ENCODE results near the gene C10orf53.

Gene C10orf53

DNA sequence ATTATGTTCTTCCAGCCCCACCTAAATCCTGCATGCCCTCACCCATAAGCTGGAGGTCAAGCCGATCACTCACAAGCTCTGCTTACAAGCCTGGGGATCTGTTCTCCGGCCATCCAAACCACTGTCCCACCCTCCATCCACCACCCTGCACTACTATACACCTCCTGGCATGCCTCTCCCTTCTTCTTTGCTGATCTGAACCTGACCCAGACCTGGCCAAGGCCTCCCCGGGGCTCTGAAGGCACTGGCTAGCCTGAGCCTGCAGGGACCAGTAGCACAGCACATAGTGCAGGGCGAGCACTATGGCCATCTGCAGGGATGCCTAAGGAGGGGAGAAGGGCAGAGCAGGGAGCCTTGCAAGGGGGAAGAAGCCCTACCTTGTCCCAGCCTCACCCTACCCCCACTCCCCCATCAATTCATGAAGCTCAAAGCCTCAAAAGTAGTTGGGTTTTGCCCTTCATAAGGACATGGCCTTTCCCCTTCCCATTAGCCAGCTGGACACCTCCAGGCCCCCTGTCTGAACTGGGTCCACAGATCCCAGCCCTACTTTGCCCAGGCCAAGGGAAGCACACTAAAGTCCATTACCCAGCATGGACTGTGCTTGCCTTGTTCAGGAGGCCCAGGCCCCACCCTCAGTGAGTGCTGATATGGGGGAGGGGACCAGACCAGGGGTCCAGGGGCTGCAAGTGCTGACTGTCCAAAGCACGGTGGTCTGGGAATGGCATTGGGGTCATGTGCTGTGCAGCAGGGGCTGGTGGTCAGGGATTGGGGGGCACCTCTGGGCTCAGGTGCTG, 36.0 kb upstream of the C10orf53 start:
- no peak for DNase-seq (ENCODE audit: extremely low read depth, low read depth)
- TF ChIP-seq, protein P1, sequence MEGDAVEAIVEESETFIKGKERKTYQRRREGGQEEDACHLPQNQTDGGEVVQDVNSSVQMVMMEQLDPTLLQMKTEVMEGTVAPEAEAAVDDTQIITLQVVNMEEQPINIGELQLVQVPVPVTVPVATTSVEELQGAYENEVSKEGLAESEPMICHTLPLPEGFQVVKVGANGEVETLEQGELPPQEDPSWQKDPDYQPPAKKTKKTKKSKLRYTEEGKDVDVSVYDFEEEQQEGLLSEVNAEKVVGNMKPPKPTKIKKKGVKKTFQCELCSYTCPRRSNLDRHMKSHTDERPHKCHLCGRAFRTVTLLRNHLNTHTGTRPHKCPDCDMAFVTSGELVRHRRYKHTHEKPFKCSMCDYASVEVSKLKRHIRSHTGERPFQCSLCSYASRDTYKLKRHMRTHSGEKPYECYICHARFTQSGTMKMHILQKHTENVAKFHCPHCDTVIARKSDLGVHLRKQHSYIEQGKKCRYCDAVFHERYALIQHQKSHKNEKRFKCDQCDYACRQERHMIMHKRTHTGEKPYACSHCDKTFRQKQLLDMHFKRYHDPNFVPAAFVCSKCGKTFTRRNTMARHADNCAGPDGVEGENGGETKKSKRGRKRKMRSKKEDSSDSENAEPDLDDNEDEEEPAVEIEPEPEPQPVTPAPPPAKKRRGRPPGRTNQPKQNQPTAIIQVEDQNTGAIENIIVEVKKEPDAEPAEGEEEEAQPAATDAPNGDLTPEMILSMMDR (IDR thresholded peaks at IDR 0.05; ENCODE audit: low read depth, low read length): no peak

DNA sequence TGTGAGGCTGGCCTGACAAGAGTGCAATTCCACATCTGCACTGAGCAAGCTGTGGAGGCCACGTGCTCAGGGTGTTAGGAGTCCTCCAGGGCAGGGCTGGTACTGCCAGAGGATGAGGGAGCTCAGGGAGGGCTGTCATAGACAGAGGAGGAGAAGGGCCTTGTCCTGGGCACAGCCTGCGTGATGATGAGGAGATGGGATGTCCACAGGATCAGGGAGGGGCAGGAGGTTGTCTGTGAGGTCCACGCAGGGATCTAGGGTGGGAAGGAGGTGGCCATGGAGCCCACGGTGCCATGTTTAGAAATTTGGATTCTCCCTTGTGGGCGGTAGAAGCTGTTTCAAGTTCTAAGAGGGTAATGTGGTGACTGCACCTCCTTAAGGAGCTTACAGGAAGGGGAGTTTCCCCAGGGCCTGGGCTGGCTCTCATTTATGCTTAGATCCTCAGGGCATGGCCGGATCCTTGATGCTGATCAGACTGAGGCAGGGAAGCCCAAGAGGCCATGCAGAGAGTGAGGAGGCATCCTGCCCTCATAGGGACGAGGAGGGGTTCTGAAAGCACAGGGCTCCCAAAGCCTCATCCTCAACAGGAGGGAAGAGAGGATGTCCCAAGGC, 35.3 kb upstream of the C10orf53 start:
- DNase-seq (ENCODE audit: extremely low read depth, low read depth): no peak
- TF ChIP-seq, protein P1 (IDR thresholded peaks at IDR 0.05; ENCODE audit: low read depth, low read length): no peak

DNA sequence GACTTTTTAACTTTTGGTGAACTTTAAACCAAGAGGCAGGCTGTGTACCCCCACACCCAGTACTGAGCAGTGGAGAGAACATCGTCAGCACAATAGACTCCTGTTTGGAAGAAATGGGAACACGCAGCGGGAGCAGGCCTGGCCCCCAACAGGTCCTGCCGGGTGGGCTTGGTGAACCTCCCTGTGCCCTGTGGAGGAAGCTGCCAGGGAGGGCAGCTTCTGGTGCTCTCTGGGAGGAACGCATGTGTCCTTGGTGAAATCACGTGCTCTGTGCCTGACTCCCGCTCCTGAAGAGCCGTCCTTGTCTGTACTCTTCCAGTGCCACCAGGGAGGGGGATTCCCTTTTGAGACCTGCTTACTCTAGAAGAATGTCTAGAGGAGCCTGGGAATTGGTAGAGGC, 34.0 kb upstream of the C10orf53 start:
- no peak for DNase-seq (ENCODE audit: extremely low read depth, low read depth)
- TF ChIP-seq, protein P1 (IDR thresholded peaks at IDR 0.05; ENCODE audit: low read depth, low read length): no peak

DNA sequence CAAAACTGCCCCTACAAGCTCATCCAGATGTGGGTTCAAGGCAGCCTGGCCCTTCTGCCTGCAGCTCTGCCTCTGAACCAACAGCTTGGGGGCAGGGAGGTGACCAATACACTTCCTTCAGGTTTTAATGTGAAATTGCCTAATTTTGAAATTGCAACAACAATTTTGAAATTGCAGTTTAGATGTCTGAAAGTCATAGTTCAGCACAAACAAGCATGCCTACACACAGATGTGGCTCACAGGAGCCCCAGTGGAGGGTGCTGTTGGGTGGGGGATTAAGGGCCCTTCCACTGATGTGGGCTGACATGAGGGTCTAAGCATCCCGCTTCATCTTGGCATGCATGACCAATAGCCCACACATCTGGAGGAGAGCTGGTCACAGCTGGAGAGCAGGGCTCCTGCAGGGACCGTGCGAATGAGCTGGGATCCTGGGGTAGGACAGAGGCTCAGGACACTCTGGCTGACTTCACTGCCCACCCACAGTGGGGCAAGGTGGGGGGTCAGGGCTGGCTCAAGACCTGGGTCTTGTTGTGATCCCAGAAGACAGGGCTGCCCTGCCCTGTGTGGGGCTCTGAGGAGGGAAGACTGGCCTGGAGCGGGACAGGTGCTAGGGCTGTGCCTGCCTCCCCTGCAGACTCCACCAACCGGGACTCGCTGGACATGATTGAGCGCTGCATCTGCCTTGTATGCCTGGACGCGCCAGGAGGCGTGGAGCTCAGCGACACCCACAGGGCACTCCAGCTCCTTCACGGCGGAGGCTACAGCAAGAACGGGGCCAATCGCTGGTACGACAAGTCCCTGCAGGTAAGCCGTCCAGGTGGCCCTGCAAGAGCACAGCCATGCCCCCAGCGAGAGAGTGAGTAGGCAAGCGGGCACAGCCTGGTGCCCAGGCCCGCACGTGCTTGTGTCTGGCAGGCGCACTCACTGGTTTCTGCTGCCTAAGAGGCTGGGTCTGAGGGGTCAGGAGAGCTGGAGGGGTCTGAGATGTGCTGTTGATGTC, 33.3 kb upstream of the C10orf53 start:
- DNase-seq (ENCODE audit: extremely low read depth, low read depth): no peak
- TF ChIP-seq, protein P1 (IDR thresholded peaks at IDR 0.05; ENCODE audit: low read depth, low read length): no peak

DNA sequence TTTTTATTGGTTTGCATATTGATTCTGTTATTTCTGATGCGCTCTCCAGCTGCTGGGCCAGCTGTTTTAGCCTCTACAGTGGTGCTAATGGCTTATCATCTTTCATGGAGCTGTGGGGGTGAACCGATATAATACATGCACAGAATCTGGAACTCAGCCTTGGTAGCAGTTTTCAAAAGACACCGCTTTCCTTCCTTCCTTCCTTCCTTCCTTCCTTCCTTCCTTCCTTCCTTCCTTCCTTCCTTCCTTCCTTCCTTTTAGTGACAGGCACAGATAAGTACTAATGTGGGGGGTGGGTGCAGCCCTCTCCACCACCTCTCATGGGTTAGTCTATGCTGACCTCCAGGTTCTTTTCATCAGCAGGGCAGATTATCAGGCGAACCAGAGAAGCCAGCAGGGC, 31.9 kb upstream of the C10orf53 start:
- no peak for DNase-seq (ENCODE audit: extremely low read depth, low read depth)
- TF ChIP-seq, protein P1 (IDR thresholded peaks at IDR 0.05; ENCODE audit: low read depth, low read length): no peak

DNA sequence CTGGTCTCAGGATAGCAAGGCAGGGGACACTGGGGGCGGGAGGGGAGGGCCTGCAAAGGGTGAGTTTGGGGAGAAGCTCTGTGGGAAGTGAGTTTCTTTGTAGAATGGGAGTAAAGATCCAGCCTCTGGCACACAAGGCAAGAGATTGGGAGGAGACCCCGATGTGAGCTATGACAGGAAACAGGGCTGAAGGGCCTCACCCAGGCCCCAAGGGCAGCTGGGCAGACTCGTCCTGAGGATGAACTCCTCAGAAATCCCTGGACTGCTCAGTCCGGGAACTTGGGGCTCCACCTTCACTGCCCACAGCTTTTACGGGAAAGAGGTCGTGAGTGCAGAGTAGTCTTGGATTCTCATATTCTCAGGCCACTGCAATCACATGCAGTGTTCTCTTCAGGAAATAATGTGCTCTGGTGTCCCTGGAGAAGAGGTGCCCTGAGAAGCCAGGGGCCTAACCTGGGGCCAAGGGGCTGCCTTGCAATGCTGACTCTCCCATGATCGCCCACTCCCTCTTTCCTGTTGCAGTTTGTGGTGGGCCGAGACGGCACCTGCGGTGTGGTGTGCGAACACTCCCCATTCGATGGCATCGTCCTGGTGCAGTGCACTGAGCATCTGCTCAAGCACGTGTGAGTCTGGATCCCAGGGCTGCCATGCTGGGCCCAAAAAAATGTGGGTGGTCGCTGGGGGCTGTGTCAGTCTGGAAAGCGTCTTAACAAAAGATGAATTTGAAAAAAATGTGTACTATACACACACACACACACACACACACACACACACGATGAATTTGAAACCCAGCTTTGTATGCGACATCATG, 31.3 kb upstream of the C10orf53 start:
- DNase-seq (ENCODE audit: extremely low read depth, low read depth): no peak
- TF ChIP-seq, protein P1 (IDR thresholded peaks at IDR 0.05; ENCODE audit: low read depth, low read length): no peak

All from AG09319 (cell line).